Colonic mucosa (tissue), 4 donors: ENCODE results near the gene AZIN2. TPM values are rescaled to one million over a fixed set of nuclear protein-coding genes. Genes with fewer than 3 reads are reported as not detected.
A peak's percentile ranks its signal among the peaks of the same experiment; 100 is the strongest.

Source experiments
- DNase-seq: peaks from one replicate; pipeline ENCODE4 v3.0.0-alpha.2; 2020
- H3K27ac ChIP-seq: fragments of 200-600 bp; one replicate; pipeline ENCODE4 v1.8.0; 2021
- H3K27me3 ChIP-seq: fragments of 200-600 bp; one replicate; pipeline ENCODE4 v1.8.0; 2021
- H3K36me3 ChIP-seq: fragments of 200-600 bp; one replicate; pipeline ENCODE4 v1.8.0; 2021
- H3K4me1 ChIP-seq: fragments of 200-600 bp; one replicate; pipeline ENCODE4 v1.8.0; 2021; ENCODE audit warnings: mild to moderate bottlenecking
- H3K4me3 ChIP-seq: fragments of 200-600 bp; one replicate; pipeline ENCODE4 v1.8.0; 2021
- H3K9ac ChIP-seq, 2 donors: one replicate each; pipeline ENCODE4 v1.7.0; 2013; ENCODE audit warnings: control low read depth in 2 of 2, low read depth in 2 of 2, low read length in 2 of 2
- H3K9me3 ChIP-seq: fragments of 200-600 bp; one replicate; pipeline ENCODE4 v1.8.0; 2021
- CTCF ChIP-seq: fragments of 200-600 bp; IDR thresholded peaks from one replicate; pipeline ENCODE4 v1.8.0; 2022; ENCODE audit warnings: antibody characterized with exemption, mild to moderate bottlenecking
- intact Hi-C: fragments of 100-400 bp; cut with DNase I; formaldehyde crosslinking; loops from one replicate; pipeline ENCODE4 v1.14.1; 2022
- total RNA-seq, 2 donors: library from RNA; stranded (reverse); fragmentation: NEBNext Ultra II Directional in 1 of 2; extraction: Animal tissue kit (Norgen Biotek cat#: 25700) in 1 of 2; gene quantifications; one replicate each; pipeline ENCODE4 v1.2.1, GENCODE V29; 2021
- donor health status: healthy.
- donor health status: DM: no; HTN: no; CAD: no.
- donor health status: DM: no; HTN: no; CAD: no.

AZIN2 gene
- 10 to 100 TPM; 10.2 to 21.4 TPM for total RNA-seq

GRCh38 chr1:33080885-33081553 lies at the start of gene AZIN2:
AZIN2 (plus strand) TSS chr1:33081153; CDS start chr1:33082250, 1,097 bp downstream.
- TF ChIP-seq CTCF = no peak
- no peaks in the 10 kb centered on the region for H3K9me3 ChIP-seq
- peaks cover 11% of the 10 kb centered on the region for H3K4me1 ChIP-seq
- peak within 1 kb of the TSS; percentile 87 for H3K4me3 ChIP-seq
- peak within 1 kb of the TSS; percentile 85 to 94 for H3K9ac ChIP-seq
- DNase-seq = peak; percentile 99
- intact Hi-C loops = no loop called here
- no peaks in the 10 kb centered on the region for H3K27me3 ChIP-seq
- H3K27ac ChIP-seq = no peak within 1 kb of the TSS
- no peaks in the 10 kb centered on the region for H3K36me3 ChIP-seq

- H3K4me1 ChIP-seq = no peaks in the 10 kb centered on the region
- no peaks in the 10 kb centered on the region for H3K27me3 ChIP-seq
- no peak for TF ChIP-seq CTCF
- H3K9ac ChIP-seq = no peak overlapping the region
- intact Hi-C loops = no loop called here
- DNase-seq = no peak
- no peaks in the 10 kb centered on the region for H3K9me3 ChIP-seq
- H3K4me3 ChIP-seq = no peak overlapping the region
- H3K36me3 ChIP-seq = no peaks in the 10 kb centered on the region
- no peak overlapping the region for H3K27ac ChIP-seq
Observed at GRCh38 chr1:33031506-33031905, 49.4 kb upstream of the AZIN2 start.

GRCh38 chr1:33032126-33032869 lies 48.7 kb upstream of the AZIN2 start:
- intact Hi-C loops = no loop called here
- H3K4me1 ChIP-seq = no peaks in the 10 kb centered on the region
- H3K27me3 ChIP-seq = no peaks in the 10 kb centered on the region
- H3K4me3 ChIP-seq = no peak overlapping the region
- no peak overlapping the region for H3K9ac ChIP-seq
- no peak for TF ChIP-seq CTCF
- H3K9me3 ChIP-seq = no peaks in the 10 kb centered on the region
- no peak for DNase-seq
- H3K27ac ChIP-seq = no peak overlapping the region
- no peaks in the 10 kb centered on the region for H3K36me3 ChIP-seq

- no peak for DNase-seq
- H3K4me1 ChIP-seq = no peaks in the 10 kb centered on the region
- peak overlapping the region; percentile 74 for H3K27ac ChIP-seq
- H3K4me3 ChIP-seq = peak overlapping the region; percentile 88
- H3K9me3 ChIP-seq = no peaks in the 10 kb centered on the region
- peak overlapping the region; percentile 82 to 92 for H3K9ac ChIP-seq
- intact Hi-C loops = no loop called here
- no peaks in the 10 kb centered on the region for H3K36me3 ChIP-seq
- no peaks in the 10 kb centered on the region for H3K27me3 ChIP-seq
- no peak for TF ChIP-seq CTCF
Observed at GRCh38 chr1:33036051-33036525, 44.9 kb upstream of the AZIN2 start.

GRCh38 chr1:33036526-33037503 lies 44.1 kb upstream of the AZIN2 start, which contains the start of gene AK2:
AK2 (minus strand) TSS chr1:33036883; CDS start chr1:33036828, 55 bp downstream.
- Histone ChIP-seq H3K9me3 (no peaks in the 10 kb centered on the region), H3K27me3 (no peaks in the 10 kb centered on the region), H3K4me1 (no peaks in the 10 kb centered on the region), H3K9ac (peak within 1 kb of the TSS; percentile 82 to 92), H3K27ac (peak within 1 kb of the TSS; percentile 74), H3K36me3 (no peaks in the 10 kb centered on the region), H3K4me3 (peak within 1 kb of the TSS; percentile 88)
- peak; percentile 97 for DNase-seq
- intact Hi-C loops = no loop called here
- no peak for TF ChIP-seq CTCF
